Measurements from ENCODE around the gene MACROH2A2.
"Not testable (repeated sequence)": the region's sequence is repeated elsewhere in the genome, so short reads cannot be mapped to it uniquely, and the experiment has no call there.

Gene MACROH2A2

DNA sequence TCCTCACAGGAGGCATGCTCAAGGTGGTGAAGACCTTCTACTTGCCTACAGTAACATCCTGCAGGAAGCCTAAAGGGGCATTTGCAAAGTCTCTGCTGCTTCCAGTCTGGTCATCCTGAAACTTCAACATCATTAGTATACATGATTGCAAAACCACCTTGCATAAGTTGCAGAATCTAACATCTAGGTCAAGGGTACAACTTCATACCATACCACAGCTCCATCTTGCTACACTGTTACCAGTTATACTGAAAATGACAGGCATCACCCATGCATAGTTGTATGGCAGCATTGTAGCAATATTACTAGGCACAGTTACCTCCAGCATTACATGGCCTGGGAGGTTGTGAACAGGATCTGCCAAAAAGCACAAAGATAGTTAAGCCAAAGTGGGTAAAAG lies 13.7 kb upstream of the MACROH2A2 start:
- no peak overlapping the region for H3K27ac ChIP-seq (replicated peaks)

GRCh38 chr10:70041016-70041415 lies 11.6 kb upstream of the MACROH2A2 start:
- Histone ChIP-seq H3K27me3 (ENCODE audit: insufficient read depth, poor library complexity, severe bottlenecking) (no peaks in the 10 kb centered on the region), H3K27ac (replicated peaks) (no peak overlapping the region), H3K4me3 (replicated peaks; ENCODE audit: insufficient read depth, low read length) (no peak overlapping the region)
- DNase-seq (ENCODE audit: low read depth in 1 of 2, low spot score in 1 of 2) = no peak
- TF ChIP-seq SPI1 (IDR thresholded peaks at IDR 0.05; ENCODE audit: borderline replicate concordance, low read depth) = no peak
- no peak for TF ChIP-seq CTCF (IDR thresholded peaks at IDR 0.05; ENCODE audit: insufficient read depth, low read length)
- no peak for TF ChIP-seq GABPA (IDR thresholded peaks at IDR 0.05; ENCODE audit: low read depth)
- no peak for TF ChIP-seq POLR2AphosphoS5 (IDR thresholded peaks at IDR 0.05; ENCODE audit: low read depth)
- no peak for TF ChIP-seq REST (IDR thresholded peaks at IDR 0.05; ENCODE audit: insufficient replicate concordance, low read depth)

More for the DNA sequence above, 13.7 kb upstream of the MACROH2A2 start:
- TF ChIP-seq REST (IDR thresholded peaks at IDR 0.05; ENCODE audit: insufficient replicate concordance, low read depth) (no peak), GABPA (IDR thresholded peaks at IDR 0.05; ENCODE audit: low read depth) (no peak), SPI1 (IDR thresholded peaks at IDR 0.05; ENCODE audit: borderline replicate concordance, low read depth) (no peak), POLR2AphosphoS5 (IDR thresholded peaks at IDR 0.05; ENCODE audit: low read depth) (no peak), CTCF (IDR thresholded peaks at IDR 0.05; ENCODE audit: insufficient read depth, low read length) (no peak)
- H3K4me3 ChIP-seq (replicated peaks; ENCODE audit: insufficient read depth, low read length) = no peak overlapping the region
- no peak for DNase-seq (ENCODE audit: low read depth in 1 of 2, low spot score in 1 of 2)
- H3K27me3 ChIP-seq (ENCODE audit: insufficient read depth, poor library complexity, severe bottlenecking) = peaks cover 4% of the 10 kb centered on the region

DNA sequence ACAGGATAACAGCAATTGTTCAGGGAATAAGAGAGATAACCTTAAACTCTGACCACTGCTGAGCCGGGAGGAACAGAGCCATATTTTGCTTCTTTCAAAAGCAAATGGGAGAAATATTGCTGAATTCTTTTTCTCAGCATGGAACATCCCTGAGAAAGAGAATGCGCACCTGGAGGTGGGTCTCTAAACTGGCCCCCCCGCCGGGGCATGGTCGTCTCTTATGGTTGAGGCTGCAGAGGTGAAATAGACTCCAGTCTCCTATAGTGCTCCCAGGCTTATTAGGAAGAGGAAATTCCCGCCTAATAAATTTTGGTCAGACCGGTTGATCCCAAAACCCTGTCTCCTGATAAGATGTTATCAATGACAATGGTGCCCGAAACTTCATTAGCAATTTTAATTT lies 10.9 kb upstream of the MACROH2A2 start:
- H3K27me3 ChIP-seq (ENCODE audit: insufficient read depth, poor library complexity, severe bottlenecking); H3K4me3 ChIP-seq (replicated peaks; ENCODE audit: insufficient read depth, low read length); DNase-seq (ENCODE audit: low read depth in 1 of 2, low spot score in 1 of 2); H3K27ac ChIP-seq (replicated peaks): not testable (repeated sequence)

GRCh38 chr10:70047066-70047465 lies 5.6 kb upstream of the MACROH2A2 start:
- H3K4me3 ChIP-seq (replicated peaks; ENCODE audit: insufficient read depth, low read length); DNase-seq (ENCODE audit: low read depth in 1 of 2, low spot score in 1 of 2); H3K27ac ChIP-seq (replicated peaks): not testable (repeated sequence)
- H3K27me3 ChIP-seq (ENCODE audit: insufficient read depth, poor library complexity, severe bottlenecking) = peaks cover 18% of the 10 kb centered on the region

DNA sequence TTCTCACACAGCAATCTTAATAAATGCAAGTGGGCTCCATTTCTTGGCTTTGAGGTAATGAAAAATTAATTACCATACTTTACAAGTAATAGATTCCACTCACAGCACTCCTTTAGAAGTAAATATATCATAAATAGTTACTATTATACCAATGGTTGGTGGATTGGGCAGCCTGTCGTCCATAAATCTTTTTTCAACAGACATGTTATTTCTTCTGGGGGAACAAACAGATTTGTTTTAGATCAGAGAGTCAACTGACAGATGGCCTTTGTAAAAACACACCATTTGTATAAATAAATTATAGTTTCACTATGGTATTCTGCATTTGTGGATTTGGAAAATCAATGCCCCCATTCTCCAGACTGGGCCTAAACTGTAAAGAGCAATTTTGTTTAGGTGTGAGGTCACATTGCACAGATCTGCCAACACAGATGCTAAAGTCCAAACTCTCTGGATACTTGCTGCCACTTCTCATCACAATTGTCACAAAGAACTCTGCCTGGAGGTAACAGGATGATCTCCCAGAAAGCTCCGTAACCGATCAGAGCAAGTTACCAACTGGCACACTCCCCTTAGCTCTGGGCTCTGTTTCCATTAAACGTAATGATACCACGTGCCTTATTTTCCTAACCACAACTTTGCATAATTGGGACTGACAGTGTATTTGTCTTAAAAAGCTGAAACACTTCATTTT lies 4.5 kb upstream of the MACROH2A2 start:
- TF ChIP-seq REST (IDR thresholded peaks at IDR 0.05; ENCODE audit: insufficient replicate concordance, low read depth) = no peak
- no peak for TF ChIP-seq SPI1 (IDR thresholded peaks at IDR 0.05; ENCODE audit: borderline replicate concordance, low read depth)
- TF ChIP-seq POLR2AphosphoS5 (IDR thresholded peaks at IDR 0.05; ENCODE audit: low read depth) = no peak
- no peak for TF ChIP-seq CTCF (IDR thresholded peaks at IDR 0.05; ENCODE audit: insufficient read depth, low read length)
- no peak for TF ChIP-seq GABPA (IDR thresholded peaks at IDR 0.05; ENCODE audit: low read depth)
- no peak for DNase-seq (ENCODE audit: low read depth in 1 of 2, low spot score in 1 of 2)
- no peak overlapping the region for H3K4me3 ChIP-seq (replicated peaks; ENCODE audit: insufficient read depth, low read length)
- H3K27ac ChIP-seq (replicated peaks) = no peak overlapping the region
- peaks cover 29% of the 10 kb centered on the region for H3K27me3 ChIP-seq (ENCODE audit: insufficient read depth, poor library complexity, severe bottlenecking)
